ENCODE measurements around the gene HOXA10.
A peak's percentile ranks its signal among the peaks of the same experiment; 100 is the strongest.

The HOXA10 gene

DNA sequence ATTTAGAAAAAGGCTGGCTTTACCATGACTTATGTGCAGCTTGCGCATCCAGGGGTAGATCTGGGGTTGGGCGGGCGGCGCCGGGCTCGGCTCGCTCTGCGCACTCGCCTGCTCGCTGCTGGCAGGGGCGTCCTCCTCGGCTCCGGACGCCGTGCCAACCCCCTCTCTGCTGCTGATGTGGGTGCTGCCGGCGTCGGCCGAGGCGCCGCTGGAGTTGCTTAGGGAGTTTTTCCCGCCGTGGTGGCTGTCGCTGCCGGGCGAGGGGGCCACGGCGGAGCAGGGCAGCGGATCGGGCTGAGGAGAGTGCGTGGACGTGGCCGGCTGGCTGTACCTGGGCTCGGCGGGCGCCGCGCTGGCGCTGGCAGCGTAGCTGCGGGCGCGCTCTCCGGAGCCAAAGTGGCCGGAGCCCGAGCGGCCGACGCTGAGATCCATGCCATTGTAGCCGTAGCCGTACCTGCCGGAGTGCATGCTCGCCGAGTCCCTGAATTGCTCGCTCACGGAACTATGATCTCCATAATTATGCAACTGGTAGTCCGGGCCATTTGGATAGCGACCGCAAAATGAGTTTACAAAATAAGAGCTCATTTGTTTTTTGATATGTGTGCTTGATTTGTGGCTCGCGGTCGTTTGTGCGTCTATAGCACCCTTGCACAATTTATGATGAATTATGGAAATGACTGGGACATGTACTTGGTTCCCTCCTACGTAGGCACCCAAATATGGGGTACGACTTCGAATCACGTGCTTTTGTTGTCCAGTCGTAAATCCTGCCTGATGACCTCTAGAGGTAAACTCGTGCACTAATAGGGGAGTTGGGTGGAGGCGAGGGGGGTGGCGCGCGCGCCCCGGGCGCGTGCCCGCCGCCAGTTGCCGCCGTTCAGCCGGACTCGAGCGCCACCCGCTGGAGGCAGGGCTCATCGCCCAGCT is 30.8 kb downstream of the HOXA10 start, which contains the start of gene HOXA5:
Gene HOXA5, minus strand, starts transcription at position 659 of the 927 bp plus-strand sequence. Its CDS starts 74 bp downstream, at position 585.
- peak; percentile 81 for DNase-seq

DNA sequence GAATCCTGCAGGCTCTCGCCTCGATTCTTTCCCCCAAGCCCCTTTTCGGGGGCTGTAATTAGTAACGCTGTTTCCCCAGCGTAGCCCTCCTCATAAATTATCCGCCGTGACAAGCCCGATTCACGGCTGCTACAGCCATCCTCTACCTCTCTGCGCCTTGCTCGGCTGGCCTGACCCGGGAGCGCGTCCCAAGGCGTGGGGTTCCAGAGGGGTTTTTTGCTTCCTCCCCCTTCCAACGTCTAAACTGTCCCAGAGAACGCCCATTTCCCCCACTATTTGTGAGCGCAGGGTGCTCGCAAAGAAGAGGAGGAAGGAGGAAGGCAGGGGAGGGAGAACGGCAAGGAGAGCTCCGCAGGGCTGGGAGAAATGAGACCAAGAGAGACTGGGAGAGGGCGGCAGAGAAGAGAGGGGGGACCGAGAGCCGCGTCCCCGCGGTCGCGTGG is 31.5 kb downstream of the HOXA10 start:
- no peak for DNase-seq

DNA sequence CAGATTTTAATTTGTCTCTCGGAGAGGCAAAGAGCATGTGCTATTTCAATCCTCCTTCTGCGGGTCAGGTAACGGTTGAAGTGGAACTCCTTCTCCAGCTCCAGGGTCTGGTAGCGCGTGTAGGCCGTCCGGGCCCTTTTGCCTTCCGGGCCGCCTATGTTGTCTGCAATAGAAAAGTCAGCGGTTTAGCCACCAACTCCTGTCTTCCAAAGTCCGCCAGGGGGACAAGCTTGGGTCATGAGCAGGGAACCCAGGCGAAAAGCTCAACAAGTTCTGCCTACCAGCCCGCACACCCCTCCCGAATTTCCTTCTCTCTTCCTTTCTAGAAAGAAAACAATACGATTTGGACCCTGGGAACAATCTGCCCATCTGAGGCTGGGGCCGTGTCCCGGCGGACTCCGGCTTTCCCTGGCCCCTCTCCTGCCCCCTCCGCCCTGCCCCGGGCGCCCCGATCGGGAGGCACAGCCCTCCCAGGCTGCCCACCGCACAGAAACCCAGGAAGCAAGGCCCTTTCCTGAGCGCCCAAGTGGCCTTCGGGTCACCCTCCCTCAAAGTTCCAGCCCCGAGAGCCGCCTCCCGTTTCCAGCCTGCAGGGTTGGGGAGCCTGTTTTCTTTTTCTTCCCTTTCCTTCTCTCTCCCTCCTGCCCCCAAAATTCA is 32.1 kb downstream of the HOXA10 start:
- DNase-seq: no peak

DNA sequence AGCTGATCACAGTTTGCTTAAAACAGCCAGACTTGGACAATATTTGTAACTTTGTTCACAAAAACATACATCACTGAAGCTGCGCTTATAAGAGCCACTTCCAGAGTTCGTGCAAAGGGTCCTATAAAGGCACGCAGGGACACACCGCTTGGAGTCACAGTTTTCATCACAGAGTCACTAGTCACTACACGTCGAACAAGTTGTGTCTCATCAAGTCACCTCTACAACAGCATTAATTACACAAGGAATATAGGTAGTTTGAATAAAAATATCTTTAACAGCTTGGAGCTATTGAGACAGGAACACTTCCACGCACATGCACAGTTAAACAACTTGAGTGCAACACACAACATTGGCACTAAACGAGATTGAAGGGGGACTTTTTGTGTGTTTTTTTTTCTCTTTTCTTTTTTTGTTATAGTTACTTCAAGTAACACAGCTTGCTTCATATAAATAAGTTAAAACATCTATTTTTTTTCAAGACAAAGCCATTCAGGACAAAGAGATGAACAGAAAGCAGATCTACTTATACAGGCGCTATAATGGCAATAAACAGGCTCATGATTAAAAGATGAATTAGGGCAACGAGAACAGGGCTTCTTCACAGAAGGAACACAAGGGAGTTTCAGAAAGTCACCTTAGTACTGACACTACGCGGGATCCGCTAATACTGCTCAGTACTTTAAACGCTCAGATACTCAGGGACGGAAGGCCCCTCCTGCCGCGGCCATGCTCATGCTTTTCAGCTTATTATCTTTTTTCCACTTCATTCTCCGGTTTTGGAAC is 32.8 kb downstream of the HOXA10 start:
- no peak for DNase-seq

DNA sequence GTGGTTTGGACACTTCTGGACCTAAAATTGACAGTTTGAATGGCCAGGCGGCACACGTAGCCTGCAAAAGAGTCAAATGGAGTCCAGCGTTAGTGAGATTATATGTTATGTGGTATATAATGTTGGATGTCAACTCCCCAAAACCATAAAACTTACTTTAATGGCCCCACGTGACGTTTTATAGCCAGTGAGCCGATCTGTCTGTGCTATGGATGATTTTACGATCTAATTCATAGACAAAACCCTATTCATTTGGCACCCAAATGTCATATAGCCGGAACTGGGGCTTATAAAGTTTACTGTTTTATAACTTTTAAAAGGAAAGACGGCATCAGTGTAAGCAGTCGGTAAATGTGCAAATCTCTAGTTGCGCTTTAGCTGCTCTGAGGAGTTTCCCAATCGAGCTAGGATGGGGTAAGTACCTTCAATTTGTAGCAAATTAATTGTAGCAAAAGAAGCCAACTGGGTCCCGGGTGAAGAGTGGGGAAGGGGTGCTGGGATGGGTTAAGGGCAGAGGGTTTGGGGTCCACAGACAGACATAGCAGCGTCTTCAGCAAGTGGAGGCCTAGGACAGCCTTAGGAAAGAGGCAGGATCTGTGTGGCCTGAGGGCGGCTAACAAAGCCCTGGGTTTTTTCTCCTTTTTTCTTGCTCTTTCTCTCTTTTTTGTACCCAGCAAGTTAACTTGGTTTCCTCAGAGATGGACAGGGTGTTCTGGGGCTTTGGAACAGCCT is 33.8 kb downstream of the HOXA10 start:
- DNase-seq: no peak

DNA sequence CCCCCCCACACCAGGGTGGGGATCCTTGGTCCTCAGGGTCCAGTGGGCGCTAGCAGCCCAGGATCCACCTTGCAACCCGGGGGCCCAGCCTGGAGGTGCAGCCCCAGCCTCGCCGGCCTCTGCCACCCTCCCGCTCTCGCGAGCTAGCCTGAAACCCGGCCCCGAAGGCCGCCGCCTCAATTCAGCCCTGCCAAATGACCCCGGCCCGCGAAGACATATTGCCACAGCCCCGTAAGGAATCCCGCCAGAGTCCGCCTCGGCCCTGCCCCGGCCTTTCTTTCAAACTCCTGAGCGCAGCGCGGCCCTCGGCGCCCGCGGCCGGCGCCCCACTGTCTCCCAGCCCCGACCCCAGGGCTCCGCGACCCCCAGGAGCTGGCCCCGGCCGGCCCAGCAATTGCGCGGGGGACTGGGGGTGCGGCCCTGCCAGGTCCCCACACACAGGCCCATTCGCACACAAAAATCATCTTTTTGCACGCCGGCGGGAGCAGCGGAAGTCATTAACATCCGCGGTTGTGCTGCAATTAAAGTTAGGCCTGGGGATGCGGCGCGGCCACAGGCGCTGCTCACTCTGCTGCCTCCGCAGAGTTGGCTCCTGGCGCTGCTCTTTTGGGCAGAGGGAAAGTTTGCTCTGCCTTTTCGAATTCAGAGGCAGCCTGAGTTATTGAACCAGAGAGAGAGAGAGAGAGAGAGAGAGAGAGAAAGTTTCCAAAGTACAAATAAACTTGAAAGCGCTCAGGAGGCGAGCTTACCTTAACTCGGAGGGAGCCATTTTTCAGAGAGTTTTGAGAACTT is 34.6 kb downstream of the HOXA10 start:
- DNase-seq: peak; percentile 63

DNA sequence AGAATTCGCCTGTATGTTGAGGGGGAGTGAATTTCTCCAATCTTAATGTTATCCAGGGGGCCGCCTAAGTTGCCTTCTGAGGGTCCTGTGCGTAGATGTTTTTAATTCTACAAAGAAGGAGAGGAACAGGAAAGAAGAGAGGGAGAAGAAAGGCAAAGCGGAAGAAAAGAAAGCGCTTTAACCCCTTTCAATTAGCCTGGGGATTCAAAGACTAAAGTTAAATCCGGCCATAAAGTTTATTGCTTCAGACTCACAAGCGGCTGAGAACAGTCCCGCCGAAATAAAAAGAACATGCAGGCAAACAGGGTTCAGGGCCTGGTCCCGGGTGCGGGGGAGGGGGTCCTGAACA is 35.2 kb downstream of the HOXA10 start:
- peak; percentile 60 for DNase-seq

DNA sequence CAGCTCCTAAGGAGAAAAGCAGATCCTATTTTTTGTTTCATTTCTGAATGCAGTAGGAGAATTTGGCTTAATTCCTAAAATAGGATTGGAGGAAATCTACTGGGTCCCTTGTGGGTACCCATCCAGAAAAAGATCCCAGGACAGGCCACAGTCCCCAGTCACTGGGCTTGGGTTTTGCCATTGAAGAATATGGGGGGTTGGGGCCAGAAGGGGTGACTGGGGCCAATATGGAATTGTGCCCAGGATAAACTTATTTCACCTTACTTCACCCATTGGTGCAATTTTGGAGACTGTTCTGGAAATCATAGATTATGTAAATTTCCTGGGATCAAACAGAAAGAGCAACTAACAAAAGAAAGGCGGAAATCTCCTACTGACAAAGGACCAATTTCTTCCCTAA is 35.6 kb downstream of the HOXA10 start:
- no peak for DNase-seq

DNA sequence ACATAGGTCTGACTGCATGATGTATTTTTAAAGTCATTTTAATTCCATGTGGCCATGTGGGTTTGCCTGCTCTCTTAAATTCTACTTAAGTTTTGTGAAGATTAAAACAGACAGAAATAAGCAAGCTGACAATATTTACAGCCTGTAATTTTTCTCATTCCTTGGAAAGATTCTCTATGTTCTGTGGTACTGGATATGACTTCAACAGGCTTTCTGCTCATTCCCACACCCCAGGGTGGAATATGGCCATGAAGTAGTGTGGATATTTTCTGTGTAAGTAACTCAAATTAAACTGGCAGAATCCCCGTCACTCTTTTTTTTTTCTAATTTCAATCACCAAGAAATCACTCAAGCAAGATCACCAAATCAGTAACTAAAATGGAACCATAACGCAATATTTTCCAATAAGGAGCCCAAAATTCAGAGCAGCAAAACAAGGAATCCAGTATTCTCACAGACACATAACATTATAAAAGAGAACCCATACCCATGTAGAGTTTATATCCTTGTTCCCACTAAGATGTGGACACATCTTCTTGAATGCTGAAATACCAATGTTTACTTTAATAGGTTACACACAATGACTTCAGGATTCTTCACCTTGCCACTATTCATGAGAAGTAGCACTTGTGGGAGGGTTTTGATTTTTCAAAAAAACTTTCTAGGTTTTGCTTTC is 36.3 kb downstream of the HOXA10 start:
- no peak for DNase-seq

DNA sequence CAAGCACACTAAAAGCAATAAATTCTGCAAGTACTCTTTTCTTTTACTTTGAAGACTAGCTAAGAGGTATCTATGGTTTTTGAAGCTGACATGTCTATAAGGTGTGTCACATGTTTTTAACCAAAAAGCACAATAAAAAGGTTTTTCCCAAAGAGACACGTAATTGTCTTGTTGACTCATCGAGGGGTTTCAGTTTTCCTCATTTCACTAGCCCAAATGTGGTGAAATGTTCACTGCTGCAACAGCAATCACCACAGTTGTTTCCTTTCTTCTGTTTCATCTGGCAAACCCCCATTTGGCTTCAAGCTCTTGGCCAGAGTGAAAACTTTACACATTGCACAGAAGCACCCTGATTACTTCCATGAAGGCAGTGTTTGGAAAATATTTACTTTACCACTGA is 39.7 kb downstream of the HOXA10 start:
- DNase-seq: no peak

DNA sequence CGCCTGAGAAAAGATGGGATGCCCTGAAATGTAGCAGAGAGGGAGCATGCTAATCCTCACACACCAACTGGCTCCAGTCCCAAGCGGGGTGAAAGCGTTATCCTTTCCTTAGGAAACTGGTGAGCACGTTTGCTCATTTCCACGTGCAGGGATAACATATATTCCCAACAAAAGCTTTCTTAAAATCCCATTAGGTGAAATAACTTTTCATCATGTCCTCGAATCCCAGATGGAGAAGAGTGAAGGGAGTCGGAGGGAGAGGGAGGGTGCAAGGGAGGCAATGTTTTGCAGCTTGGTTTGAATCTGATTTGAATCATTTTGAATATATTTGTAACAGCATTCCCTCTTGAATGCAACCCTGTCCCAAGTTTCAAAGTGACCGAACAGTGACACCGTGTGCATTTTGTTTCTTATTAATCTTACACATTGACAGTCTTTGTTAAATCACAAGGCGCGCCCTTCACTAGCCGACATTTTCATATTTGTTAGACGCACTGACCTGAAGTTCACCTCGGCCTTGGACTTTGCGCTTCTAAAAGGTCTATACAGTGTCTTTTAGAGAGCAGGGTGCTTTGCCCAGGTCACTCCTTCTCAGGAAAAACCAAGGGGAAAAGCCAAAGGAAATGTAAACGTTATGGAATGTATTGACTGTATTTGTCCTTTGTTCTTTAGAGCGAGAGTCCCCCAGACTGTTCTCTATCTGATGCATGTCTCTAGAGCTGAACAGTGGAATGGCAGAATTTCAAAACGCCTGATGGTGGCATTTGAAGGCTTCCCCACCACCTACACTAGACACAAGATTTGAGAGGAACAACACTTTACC is 40.5 kb downstream of the HOXA10 start:
- DNase-seq: no peak

DNA sequence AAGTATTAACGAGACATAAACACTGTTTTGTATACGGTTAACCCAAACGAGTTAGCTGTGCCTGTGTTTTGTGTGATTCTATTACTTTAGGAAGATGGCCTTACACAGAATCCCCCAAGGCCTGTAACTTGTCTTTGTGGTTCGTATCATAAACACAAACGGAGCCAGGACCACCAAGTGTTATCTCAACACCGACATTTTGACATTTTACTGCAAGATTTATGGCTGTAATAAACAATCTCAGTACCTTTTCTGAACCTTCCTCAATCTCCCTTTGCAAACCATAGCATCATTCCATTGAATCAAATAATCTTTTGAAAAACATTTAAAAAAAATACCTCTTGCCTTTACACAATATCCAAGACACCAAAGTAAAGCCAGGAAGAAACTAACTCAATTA is 41.1 kb downstream of the HOXA10 start:
- no peak for DNase-seq

DNA sequence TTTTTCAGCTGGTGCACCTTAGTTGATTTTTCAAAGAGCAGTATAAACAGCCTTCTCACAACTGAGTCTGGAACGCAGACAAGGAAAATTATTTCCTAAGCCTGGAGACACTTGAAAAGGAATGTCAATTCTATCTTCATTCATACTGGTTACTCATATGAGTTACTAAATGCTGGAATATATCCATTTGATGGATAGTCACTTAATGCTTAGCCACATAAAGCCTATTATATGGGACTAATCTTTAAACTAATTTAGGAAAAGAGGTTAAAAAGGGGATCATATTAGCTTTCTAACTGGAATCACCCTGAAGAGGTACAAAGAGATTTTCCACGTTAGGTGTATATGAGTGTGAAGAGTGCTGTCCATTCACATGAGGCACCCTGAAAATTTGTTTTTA is 41.9 kb downstream of the HOXA10 start:
- DNase-seq: no peak

DNA sequence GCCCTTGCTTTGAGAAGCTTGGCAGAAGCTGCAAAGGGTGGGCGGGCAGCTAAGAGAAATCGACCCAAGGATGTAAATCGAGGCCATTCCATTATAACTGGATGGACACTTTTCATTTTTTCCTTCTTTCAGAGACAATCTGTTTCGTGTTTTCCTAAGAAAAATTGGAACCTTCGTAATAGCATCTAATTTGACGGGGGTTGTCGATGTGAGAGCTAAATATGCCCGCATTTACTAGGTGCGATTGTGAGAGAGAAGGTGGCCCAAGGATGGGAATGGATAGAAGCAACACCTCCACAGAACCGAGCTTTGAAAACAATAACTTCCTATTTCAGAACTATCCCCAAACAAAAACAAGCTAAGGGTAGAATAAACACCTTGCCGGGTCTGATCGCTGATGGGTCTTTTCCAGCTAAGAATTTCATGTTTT is 42.7 kb downstream of the HOXA10 start:
- no peak for DNase-seq

DNA sequence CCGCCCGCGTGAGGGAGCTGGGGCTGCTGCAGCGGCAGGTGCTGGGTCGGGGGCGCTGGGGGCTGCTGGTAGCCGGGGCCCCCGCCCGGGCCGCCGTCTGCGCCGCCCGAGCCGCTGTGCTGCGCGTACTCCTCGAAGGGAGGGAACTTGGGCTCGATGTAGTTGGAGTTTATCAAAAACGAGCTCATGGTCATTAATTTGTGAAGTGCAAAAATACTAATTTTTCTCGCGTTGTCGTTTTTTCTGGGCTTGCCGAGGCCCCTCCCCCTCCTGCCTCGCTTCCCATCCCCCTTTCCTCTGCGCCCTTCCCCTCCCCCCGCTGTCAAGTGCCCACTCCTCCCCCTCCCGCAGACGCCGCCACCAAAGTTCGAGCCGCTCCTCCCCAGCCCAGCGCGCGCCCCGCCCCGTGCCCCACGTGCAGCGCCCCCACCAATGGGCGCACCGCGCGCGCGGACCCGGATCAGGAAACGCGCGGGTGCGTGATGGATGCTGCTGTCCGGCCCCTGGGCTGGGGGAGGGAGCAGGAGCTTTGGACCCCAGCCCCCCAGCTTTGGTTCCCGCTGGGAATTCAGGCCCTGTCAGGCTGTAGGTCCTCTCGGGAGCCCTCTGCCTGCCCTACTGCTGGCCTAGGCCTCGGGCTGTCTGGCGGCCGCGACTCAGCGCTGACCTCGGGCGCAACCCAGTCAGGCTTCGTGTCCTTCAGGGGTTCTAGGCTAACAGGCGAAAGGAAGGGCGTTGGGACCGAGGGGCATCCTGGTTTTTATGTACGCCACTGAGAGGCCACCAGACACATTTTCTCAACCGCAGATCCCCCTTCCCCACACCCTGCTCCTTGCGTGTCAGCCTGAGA is 43.4 kb downstream of the HOXA10 start, which contains the start of gene HOXA4:
Gene HOXA4, minus strand, starts transcription at position 218 of the 850 bp plus-strand sequence. Its CDS starts 24 bp downstream, at position 194.
- DNase-seq: peak; percentile 84

DNA sequence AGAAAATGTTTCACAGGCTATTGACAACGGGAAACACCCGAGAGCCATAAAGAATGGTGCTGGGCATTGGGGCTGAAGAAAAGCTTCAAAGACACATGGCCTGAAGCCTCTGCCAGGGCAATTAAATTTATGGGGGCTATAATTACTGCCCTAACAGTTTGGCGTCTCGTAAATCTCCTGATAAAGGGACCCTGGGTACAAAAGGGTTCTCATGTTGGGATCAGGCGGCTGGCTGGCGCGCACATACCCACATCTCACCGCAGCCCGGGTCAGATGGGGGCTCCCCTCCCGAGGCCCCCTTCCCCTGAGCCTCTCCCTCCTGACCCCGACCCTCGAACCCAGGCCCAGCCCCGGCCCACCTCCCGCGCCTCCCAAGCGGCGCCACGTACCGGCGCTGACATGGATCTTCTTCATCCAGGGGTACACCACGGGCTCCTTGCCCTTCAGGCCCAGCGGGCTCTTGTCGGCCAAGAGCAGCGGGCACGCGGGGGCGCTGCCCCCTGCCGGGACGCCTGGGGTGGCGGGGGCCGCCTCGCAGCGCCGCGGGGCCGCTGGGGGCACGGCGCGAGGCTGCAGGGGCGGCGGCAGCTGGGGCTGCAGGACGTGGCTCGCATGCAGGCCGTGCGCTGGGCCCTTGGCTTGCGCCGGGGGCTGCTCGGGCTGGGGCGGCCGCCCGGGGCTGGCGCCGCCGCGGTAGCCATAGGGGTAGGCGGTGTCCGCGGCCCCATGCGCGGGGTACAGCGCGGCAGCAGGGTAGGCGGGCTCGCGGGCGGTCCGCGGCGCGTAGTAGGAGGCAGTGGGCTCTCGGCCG is 44.2 kb downstream of the HOXA10 start:
- DNase-seq: no peak

DNA sequence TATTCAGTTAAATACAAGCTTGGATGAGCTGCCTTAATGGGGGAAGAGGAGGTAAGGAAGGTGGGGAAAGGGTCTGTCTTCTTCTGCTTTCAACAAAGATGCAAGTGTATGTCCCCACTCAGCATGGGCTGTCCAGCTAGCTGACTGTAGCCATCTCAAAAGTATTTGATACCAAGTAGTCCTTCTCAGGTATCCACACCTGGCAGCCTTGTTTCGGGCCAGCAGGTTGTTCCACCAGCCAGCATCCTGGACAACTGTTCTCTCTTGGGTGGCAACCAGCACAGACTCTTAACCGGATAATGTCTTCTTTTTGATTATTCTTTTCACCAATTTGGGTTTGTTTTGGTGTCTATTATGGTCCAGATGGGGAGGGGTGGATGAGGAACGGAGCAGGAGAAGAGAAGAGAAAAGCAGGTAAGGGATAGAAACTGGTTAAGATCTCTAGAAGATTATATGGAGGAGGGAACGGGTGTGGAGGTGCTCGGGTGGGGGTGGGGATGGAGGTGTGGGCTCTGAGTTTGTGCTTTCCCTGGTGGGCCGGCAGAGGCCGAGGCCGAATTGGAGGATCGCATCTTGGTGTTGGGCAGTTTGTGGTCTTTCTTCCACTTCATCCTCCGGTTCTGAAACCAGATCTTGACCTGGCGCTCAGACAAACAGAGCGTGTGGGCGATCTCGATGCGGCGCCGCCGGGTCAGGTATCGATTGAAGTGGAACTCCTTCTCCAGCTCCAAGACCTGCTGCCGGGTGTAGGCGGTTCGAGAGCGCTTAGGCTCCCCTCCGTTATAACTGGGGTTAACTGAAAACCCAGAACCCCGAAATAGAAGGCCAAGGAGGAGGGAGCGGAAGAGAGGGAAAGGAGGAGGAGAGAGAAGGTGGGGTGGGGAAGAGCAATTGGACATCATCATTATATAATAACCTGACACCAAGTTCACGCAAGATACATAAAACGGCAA is 45.1 kb downstream of the HOXA10 start:
- no peak for DNase-seq

Measured in retina (tissue), 1 donor.